IPS DF 6.9 (cell line): ENCODE measurements around the gene BCAS1.

Experiments
- DNase-seq: peaks from one replicate; pipeline ENCODE4 v3.0.0-alpha.2; 2013; ENCODE audit warnings: low read depth, low spot score
- H3K27ac ChIP-seq: one replicate; pipeline ENCODE4 v1.5.1; 2013; ENCODE audit warnings: low read length, control low read depth
- H3K27me3 ChIP-seq: 2 replicates; pipeline ENCODE4 v1.6.1; 2013; ENCODE audit warnings: mild to moderate bottlenecking, low read length; ENCODE audit not compliant: control insufficient read depth, insufficient read depth
- H3K36me3 ChIP-seq: 2 replicates; pipeline ENCODE4 v1.6.1; 2013; ENCODE audit warnings: low read length; ENCODE audit not compliant: control insufficient read depth, insufficient read depth
- H3K4me1 ChIP-seq: 2 replicates; pipeline ENCODE4 v1.6.1; 2013; ENCODE audit warnings: low read length; ENCODE audit not compliant: control insufficient read depth, insufficient read depth
- H3K4me3 ChIP-seq: 2 replicates; pipeline ENCODE4 v1.5.1; 2013; ENCODE audit warnings: mild to moderate bottlenecking, low read length
- H3K9me3 ChIP-seq: 2 replicates; pipeline ENCODE4 v1.6.1; 2013; ENCODE audit warnings: low read length, inconsistent platforms; ENCODE audit not compliant: control insufficient read depth, insufficient read depth
- WGBS: extraction: QIAGEN DNeasy Blood & Tissue Kit; methylation state at CpG from one replicate; pipeline ENCODE4 v1.1.7; 2013; ENCODE audit warnings: mixed read lengths, missing lambda C conversion rate; ENCODE audit not compliant: insufficient read length, insufficient coverage; 5-methylcytosine and 5-hydroxymethylcytosine counted together

BCAS1 gene

GRCh38 chr20:54070187-54070987 is at the start of gene BCAS1:
Gene BCAS1, minus strand, starts transcription at chr20:54070594. Its CDS starts 11,876 bp downstream, at chr20:54058718.
- Histone ChIP-seq H3K36me3 (no peaks in the 10 kb centered on the region), H3K4me3 (no peak within 1 kb of the TSS), H3K4me1 (peaks cover 5% of the 10 kb centered on the region), H3K9me3 (no peaks in the 10 kb centered on the region), H3K27me3 (no peaks in the 10 kb centered on the region), H3K27ac (no peak within 1 kb of the TSS)
- DNase-seq: no peak
- no CpG with 5 or more reads among the region's 11 CpGs for WGBS

- WGBS: no CpG with 5 or more reads among the region's 2 CpGs
- Histone ChIP-seq H3K27me3 (no peaks in the 10 kb centered on the region), H3K9me3 (no peaks in the 10 kb centered on the region), H3K4me1 (no peaks in the 10 kb centered on the region), H3K36me3 (no peaks in the 10 kb centered on the region), H3K27ac (no peak overlapping the region), H3K4me3 (no peak overlapping the region)
- DNase-seq: no peak
These were observed 49.4 kb upstream of the BCAS1 start for GRCh38 chr20:54119744-54120143.

- no peaks in the 10 kb centered on the region for H3K27me3 ChIP-seq
- WGBS: no CpG with 5 or more reads among the region's 9 CpGs
- H3K9me3 ChIP-seq: no peaks in the 10 kb centered on the region
- H3K4me3 ChIP-seq: no peak overlapping the region
- no peaks in the 10 kb centered on the region for H3K4me1 ChIP-seq
- H3K27ac ChIP-seq: no peak overlapping the region
- no peaks in the 10 kb centered on the region for H3K36me3 ChIP-seq
- no peak for DNase-seq
These were observed 48.0 kb upstream of the BCAS1 start for GRCh38 chr20:54118220-54119001.

- H3K27me3 ChIP-seq: no peaks in the 10 kb centered on the region
- no peak overlapping the region for H3K4me3 ChIP-seq
- DNase-seq: no peak
- no peaks in the 10 kb centered on the region for H3K4me1 ChIP-seq
- no peaks in the 10 kb centered on the region for H3K36me3 ChIP-seq
- WGBS: no CpG with 5 or more reads among the region's 4 CpGs
- H3K27ac ChIP-seq: no peak overlapping the region
- no peaks in the 10 kb centered on the region; the same call in 1 of the 2 replicates for H3K9me3 ChIP-seq
These were observed 46.3 kb upstream of the BCAS1 start for GRCh38 chr20:54116550-54117235.

GRCh38 chr20:54115172-54115854 is 44.9 kb upstream of the BCAS1 start:
- no peak for DNase-seq
- no CpG with 5 or more reads among the region's 15 CpGs for WGBS
- H3K4me3 ChIP-seq: no peak overlapping the region
- H3K27me3 ChIP-seq: no peaks in the 10 kb centered on the region
- no peaks in the 10 kb centered on the region; the same call in 1 of the 2 replicates for H3K9me3 ChIP-seq
- no peak overlapping the region for H3K27ac ChIP-seq
- no peaks in the 10 kb centered on the region for H3K36me3 ChIP-seq
- no peaks in the 10 kb centered on the region for H3K4me1 ChIP-seq

- WGBS: no CpG with 5 or more reads among the region's 2 CpGs
- H3K4me1 ChIP-seq: no peaks in the 10 kb centered on the region
These were observed 43.7 kb upstream of the BCAS1 start for GRCh38 chr20:54114109-54114508.

GRCh38 chr20:54113566-54113965 is 43.2 kb upstream of the BCAS1 start:
- WGBS: no CpG with 5 or more reads among the region's 2 CpGs
- Histone ChIP-seq H3K4me3 (no peak overlapping the region), H3K27ac (no peak overlapping the region)

More at GRCh38 chr20:54114109-54114508, 43.7 kb upstream of the BCAS1 start:
- no peaks in the 10 kb centered on the region for H3K27me3 ChIP-seq
- H3K27ac ChIP-seq: no peak overlapping the region
- H3K36me3 ChIP-seq: no peaks in the 10 kb centered on the region
- no peak for DNase-seq
- H3K9me3 ChIP-seq: no peaks in the 10 kb centered on the region; the same call in 1 of the 2 replicates
- H3K4me3 ChIP-seq: no peak overlapping the region

GRCh38 chr20:54112221-54112884 is 42.0 kb upstream of the BCAS1 start:
- Histone ChIP-seq H3K9me3 (no peaks in the 10 kb centered on the region; the same call in 1 of the 2 replicates), H3K27ac (no peak overlapping the region), H3K27me3 (no peaks in the 10 kb centered on the region), H3K36me3 (no peaks in the 10 kb centered on the region), H3K4me3 (no peak overlapping the region), H3K4me1 (no peaks in the 10 kb centered on the region)
- no peak for DNase-seq
- no CpG with 5 or more reads among the region's 4 CpGs for WGBS

More at GRCh38 chr20:54113566-54113965, 43.2 kb upstream of the BCAS1 start:
- Histone ChIP-seq H3K4me1 (no peaks in the 10 kb centered on the region), H3K27me3 (no peaks in the 10 kb centered on the region), H3K36me3 (no peaks in the 10 kb centered on the region), H3K9me3 (no peaks in the 10 kb centered on the region; the same call in 1 of the 2 replicates)
- DNase-seq: no peak

- no peak for DNase-seq
- no peaks in the 10 kb centered on the region for H3K4me1 ChIP-seq
- H3K4me3 ChIP-seq: no peak overlapping the region
- no peaks in the 10 kb centered on the region; the same call in 1 of the 2 replicates for H3K9me3 ChIP-seq
- no peaks in the 10 kb centered on the region for H3K27me3 ChIP-seq
- no CpG with 5 or more reads among the region's 2 CpGs for WGBS
- no peak overlapping the region for H3K27ac ChIP-seq
- no peaks in the 10 kb centered on the region for H3K36me3 ChIP-seq
These were observed 41.1 kb upstream of the BCAS1 start for GRCh38 chr20:54111460-54111859.
